Raji (cell line): ENCODE measurements around the gene ZNF41.

ENCODE experiments used
- POLR2A ChIP-seq: IDR thresholded peaks from 2 replicates; pipeline ENCODE4 v1.6.1; 2011; ENCODE audit warnings: low read depth, low read length, control low read depth; ENCODE audit not compliant: insufficient read depth

The ZNF41 gene

GRCh38 chrX:47482512-47483305 is at the start of gene ZNF41:
TSS of gene ZNF41 (minus strand) at chrX:47483222. CDS start at chrX:47467481, 15,741 bp downstream.
- peak; percentile 63 for TF ChIP-seq POLR2A

- TF ChIP-seq POLR2A = no peak
Observed at GRCh38 chrX:47530049-47530448, 47.0 kb upstream of the ZNF41 start.

GRCh38 chrX:47529548-47529947 is 46.5 kb upstream of the ZNF41 start:
- TF ChIP-seq POLR2A = no peak

GRCh38 chrX:47523713-47524166 is 40.7 kb upstream of the ZNF41 start:
- no peak for TF ChIP-seq POLR2A

GRCh38 chrX:47523297-47523696 is 40.3 kb upstream of the ZNF41 start:
- TF ChIP-seq POLR2A = 0 out of 2 replicates have a peak, but pooled peaks have one; percentile 30

GRCh38 chrX:47518144-47518543 is 35.1 kb upstream of the ZNF41 start:
- no peak for TF ChIP-seq POLR2A

GRCh38 chrX:47515941-47516665 is 33.1 kb upstream of the ZNF41 start:
- TF ChIP-seq POLR2A = no peak

GRCh38 chrX:47514533-47515235 is 31.7 kb upstream of the ZNF41 start:
- TF ChIP-seq POLR2A = no peak

GRCh38 chrX:47507153-47507867 is 24.3 kb upstream of the ZNF41 start:
- TF ChIP-seq POLR2A = no peak

GRCh38 chrX:47503151-47503550 is 20.1 kb upstream of the ZNF41 start:
- no peak for TF ChIP-seq POLR2A

GRCh38 chrX:47502316-47503125 is 19.5 kb upstream of the ZNF41 start:
- no peak for TF ChIP-seq POLR2A

GRCh38 chrX:47501226-47502074 is 18.4 kb upstream of the ZNF41 start:
- TF ChIP-seq POLR2A = no peak

- no peak for TF ChIP-seq POLR2A
Observed at GRCh38 chrX:47500554-47500953, 17.5 kb upstream of the ZNF41 start.
